HUDEP-2 (cell line): ENCODE measurements around the gene A2M.

Experiments used
- DNase-seq, 76 experiments: peaks; one replicate each; lab custom pipeline; 2025; ENCODE audit not compliant: unreplicated experiment in 76 of 76; lab: John Stamatoyannopoulos, UW

The A2M gene

GRCh38 chr12:9043766-9044165, 72.0 kb downstream of the A2M start:
- DNase-seq: no peak

GRCh38 chr12:9041321-9041720, 74.4 kb downstream of the A2M start:
- DNase-seq: no peak

GRCh38 chr12:9040484-9041186, 75.1 kb downstream of the A2M start:
- DNase-seq: no peak

GRCh38 chr12:9039397-9039977, 76.2 kb downstream of the A2M start:
- peak in 27 of 76 experiments; percentile 3 to 53 (median 29) for DNase-seq

GRCh38 chr12:9037431-9037830, 78.3 kb downstream of the A2M start:
- DNase-seq: no peak

- DNase-seq: no peak
These were observed 79.5 kb downstream of the A2M start for GRCh38 chr12:9036227-9036626.

GRCh38 chr12:9034095-9034494, 81.6 kb downstream of the A2M start:
- no peak for DNase-seq

GRCh38 chr12:9033265-9033887, 82.3 kb downstream of the A2M start:
- DNase-seq: no peak

GRCh38 chr12:9032202-9032964, 83.3 kb downstream of the A2M start:
- peak in 10 of 76 experiments; percentile 1 to 41 (median 4) for DNase-seq

GRCh38 chr12:9030776-9031175, 84.9 kb downstream of the A2M start:
- no peak for DNase-seq

- DNase-seq: no peak
These were observed 88.3 kb downstream of the A2M start for GRCh38 chr12:9027161-9028059.

GRCh38 chr12:9024512-9024911, 91.2 kb downstream of the A2M start:
- no peak for DNase-seq

- no peak for DNase-seq
These were observed 93.1 kb downstream of the A2M start for GRCh38 chr12:9022592-9022991.
